SU-DHL-6 (cell line): ENCODE measurements around the gene ME2.

Source experiments
- H2AFZ ChIP-seq: fragments of 200-600 bp; sonication (generic); 2 replicates; pipeline ENCODE4 v1.6.1; 2014; ENCODE audit warnings: low read depth, mild to moderate bottlenecking, moderate library complexity, mixed read lengths, antibody characterized with exemption, low read length; ENCODE audit not compliant: severe bottlenecking
- H3F3A ChIP-seq: fragments of 200-600 bp; shearing (Covaris generic); 2 replicates; pipeline ENCODE4 v1.6.0; 2016; ENCODE audit warnings: antibody characterized with exemption, mild to moderate bottlenecking; ENCODE audit not compliant: insufficient read depth
- H3K27ac ChIP-seq: fragments of 200-600 bp; sonication (generic); 2 replicates; pipeline ENCODE4 v1.5.1; 2016; ENCODE audit warnings: low read depth, mild to moderate bottlenecking, low read length, moderate library complexity, mixed read lengths
- H3K27me3 ChIP-seq: fragments of 200-600 bp; sonication (generic), shearing (Covaris generic); 2 replicates; pipeline ENCODE4 v1.6.0; 2014; ENCODE audit warnings: mild to moderate bottlenecking, low read length
- H3K36me3 ChIP-seq: fragments of 200-600 bp; sonication (generic); 2 replicates; pipeline ENCODE4 v1.6.1; 2014; ENCODE audit warnings: mild to moderate bottlenecking, low read length, mixed read lengths
- H3K4me2 ChIP-seq: fragments of 300-600, 200-600 bp; shearing (Covaris generic), sonication (generic); 2 replicates; pipeline ENCODE4 v1.6.0; 2014; ENCODE audit warnings: low read length, low read depth, mild to moderate bottlenecking; ENCODE audit not compliant: poor library complexity, severe bottlenecking
- H3K4me3 ChIP-seq: fragments of 200-600 bp; sonication (generic); 2 replicates; pipeline ENCODE4 v1.5.1; 2014; ENCODE audit warnings: antibody characterized with exemption, low read length, mild to moderate bottlenecking, mixed read lengths; ENCODE audit not compliant: insufficient read depth, poor library complexity, severe bottlenecking
- H3K79me2 ChIP-seq: fragments of 200-600 bp; sonication (generic); 2 replicates; pipeline ENCODE4 v1.6.1; 2014; ENCODE audit warnings: mild to moderate bottlenecking, low read length, moderate library complexity; ENCODE audit not compliant: insufficient read depth
- H3K9ac ChIP-seq: fragments of 200-600 bp; sonication (generic); 2 replicates; pipeline ENCODE4 v1.7.0; 2014; ENCODE audit warnings: mild to moderate bottlenecking, low read length
- H3K9me2 ChIP-seq: fragments of 200-600 bp; sonication (generic); replicated peaks from 2 replicates; pipeline ENCODE4 v1.6.1; 2014; ENCODE audit warnings: low read length; ENCODE audit not compliant: insufficient read depth
- H3K9me3 ChIP-seq: fragments of 200-600 bp; sonication (generic); 2 replicates; pipeline ENCODE4 v1.6.1; 2014; ENCODE audit warnings: low read length, mixed read lengths; ENCODE audit not compliant: insufficient read depth
- H4K20me1 ChIP-seq: fragments of 200-600 bp; sonication (generic); 2 replicates; pipeline ENCODE4 v1.6.1; 2014; ENCODE audit warnings: low read depth, mild to moderate bottlenecking, antibody characterized with exemption, low read length, moderate library complexity, mixed read lengths
- CTCF ChIP-seq: fragments of 200-600 bp; sonication (generic); IDR thresholded peaks from one replicate; pipeline ENCODE4 v1.5.1; 2017; ENCODE audit warnings: antibody characterized with exemption, mild to moderate bottlenecking, low read length, moderate library complexity; ENCODE audit not compliant: insufficient read depth, poor library complexity, severe bottlenecking
- EZH2phosphoT487 ChIP-seq: fragments of 200-600 bp; sonication (generic), shearing (Covaris generic); conservative IDR thresholded peaks from 2 replicates; pipeline ENCODE4 v1.6.1; 2018; ENCODE audit warnings: mild to moderate bottlenecking, antibody characterized with exemption, low read length, moderate library complexity, mixed read lengths

Gene ME2

DNA sequence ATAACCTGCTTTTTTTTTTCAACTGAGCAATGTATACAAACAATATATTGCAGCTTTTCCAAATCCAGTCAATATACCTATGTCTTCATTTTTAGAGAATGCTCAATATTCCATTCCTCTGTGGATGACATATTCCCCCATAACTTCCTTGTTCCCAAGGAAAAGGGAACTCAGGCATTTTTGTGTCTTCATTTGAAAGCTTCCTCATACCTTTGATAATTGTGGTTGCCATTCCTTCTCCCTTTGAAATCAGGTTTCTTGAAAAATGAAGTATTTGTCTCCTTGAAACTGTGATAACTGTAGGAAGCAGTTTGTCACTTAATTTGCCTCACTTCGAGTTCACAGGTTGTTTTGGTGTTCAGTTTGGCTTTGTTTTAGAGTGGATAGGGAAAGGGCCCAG is 102.5 kb downstream of the ME2 start:
- Histone ChIP-seq H3K4me2 (no peak overlapping the region), H3K79me2 (no peaks in the 10 kb centered on the region), H3K36me3 (no peaks in the 10 kb centered on the region), H3K27me3 (no peaks in the 10 kb centered on the region), H2AFZ (no peak overlapping the region), H3K27ac (no peak overlapping the region), H3F3A (no peaks in the 10 kb centered on the region), H3K9me2 (no peaks in the 10 kb centered on the region), H3K9ac (no peak overlapping the region), H4K20me1 (no peaks in the 10 kb centered on the region), H3K4me3 (no peak overlapping the region), H3K9me3 (peaks cover 9% of the 10 kb centered on the region; the same call in 1 of the 2 replicates)
- no peak for TF ChIP-seq CTCF
- TF ChIP-seq EZH2phosphoT487, result no peak

- H3K27me3 ChIP-seq, result no peaks in the 10 kb centered on the region
- H2AFZ ChIP-seq, result no peak overlapping the region
- no peaks in the 10 kb centered on the region for H3K9me2 ChIP-seq
- H3F3A ChIP-seq, result no peaks in the 10 kb centered on the region
- no peak overlapping the region for H3K4me2 ChIP-seq
- no peak overlapping the region for H3K27ac ChIP-seq
- H3K36me3 ChIP-seq, result no peaks in the 10 kb centered on the region
- H3K9me3 ChIP-seq, result peaks cover 4% of the 10 kb centered on the region; the same call in 1 of the 2 replicates
- H4K20me1 ChIP-seq, result no peaks in the 10 kb centered on the region
- TF ChIP-seq EZH2phosphoT487 (no peak), CTCF (no peak)
- H3K9ac ChIP-seq, result no peak overlapping the region
- H3K4me3 ChIP-seq, result no peak overlapping the region
- no peaks in the 10 kb centered on the region for H3K79me2 ChIP-seq
Observed at GRCh38 chr18:50982086-50982801, 103.3 kb downstream of the ME2 start.

GRCh38 chr18:50982802-50983179 is 103.9 kb downstream of the ME2 start:
- Histone ChIP-seq H3F3A (no peaks in the 10 kb centered on the region), H3K9me3 (no peaks in the 10 kb centered on the region), H3K27me3 (no peaks in the 10 kb centered on the region), H3K79me2 (no peaks in the 10 kb centered on the region), H3K9me2 (no peaks in the 10 kb centered on the region), H2AFZ (no peak overlapping the region), H3K9ac (no peak overlapping the region), H4K20me1 (no peaks in the 10 kb centered on the region), H3K36me3 (no peaks in the 10 kb centered on the region), H3K4me3 (no peak overlapping the region), H3K27ac (no peak overlapping the region), H3K4me2 (no peak overlapping the region)
- TF ChIP-seq CTCF (peak; percentile 21), EZH2phosphoT487 (no peak)
